Astrocyte (in vitro differentiated cells and primary cell): ENCODE data around the gene SPG21.

Source experiments
- EZH2 ChIP-seq: IDR thresholded peaks from 2 replicates; pipeline ENCODE4 v1.6.1; 2012; ENCODE audit warnings: mild to moderate bottlenecking, low read length, inconsistent platforms; ENCODE audit not compliant: insufficient read depth
- TF ChIP-seq, protein P1 (sequence below): IDR thresholded peaks from 2 replicates; pipeline ENCODE4 v1.5.1; 2011; ENCODE audit warnings: low read depth, mild to moderate bottlenecking, inconsistent platforms, low read length, moderate library complexity; ENCODE audit not compliant: insufficient read depth

DNA sequence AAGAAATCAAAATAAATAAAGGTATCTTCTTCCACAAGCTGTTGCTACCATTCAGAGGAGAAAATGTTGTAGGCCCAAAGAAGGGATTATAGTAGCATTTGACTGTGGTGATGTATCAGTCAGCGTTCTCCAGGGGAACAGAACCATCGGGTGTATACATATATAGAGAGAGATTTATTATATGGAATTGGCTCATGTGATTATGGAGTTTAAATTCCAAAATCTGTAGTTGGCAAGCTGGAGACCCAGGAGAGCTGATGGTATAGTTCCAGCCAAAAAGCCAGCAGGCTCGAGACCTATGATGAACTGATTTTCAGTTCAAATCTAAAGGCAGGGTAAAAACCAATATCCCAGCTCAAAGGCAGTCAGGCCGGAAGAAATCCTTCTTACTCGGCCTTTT, 7.4 kb upstream of the SPG21 start:
- TF ChIP-seq, protein P1, sequence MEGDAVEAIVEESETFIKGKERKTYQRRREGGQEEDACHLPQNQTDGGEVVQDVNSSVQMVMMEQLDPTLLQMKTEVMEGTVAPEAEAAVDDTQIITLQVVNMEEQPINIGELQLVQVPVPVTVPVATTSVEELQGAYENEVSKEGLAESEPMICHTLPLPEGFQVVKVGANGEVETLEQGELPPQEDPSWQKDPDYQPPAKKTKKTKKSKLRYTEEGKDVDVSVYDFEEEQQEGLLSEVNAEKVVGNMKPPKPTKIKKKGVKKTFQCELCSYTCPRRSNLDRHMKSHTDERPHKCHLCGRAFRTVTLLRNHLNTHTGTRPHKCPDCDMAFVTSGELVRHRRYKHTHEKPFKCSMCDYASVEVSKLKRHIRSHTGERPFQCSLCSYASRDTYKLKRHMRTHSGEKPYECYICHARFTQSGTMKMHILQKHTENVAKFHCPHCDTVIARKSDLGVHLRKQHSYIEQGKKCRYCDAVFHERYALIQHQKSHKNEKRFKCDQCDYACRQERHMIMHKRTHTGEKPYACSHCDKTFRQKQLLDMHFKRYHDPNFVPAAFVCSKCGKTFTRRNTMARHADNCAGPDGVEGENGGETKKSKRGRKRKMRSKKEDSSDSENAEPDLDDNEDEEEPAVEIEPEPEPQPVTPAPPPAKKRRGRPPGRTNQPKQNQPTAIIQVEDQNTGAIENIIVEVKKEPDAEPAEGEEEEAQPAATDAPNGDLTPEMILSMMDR, result no peak
- TF ChIP-seq EZH2, result no peak
